H9 (cell line): ENCODE data around the gene PLCH1. TPM values are rescaled to one million over a fixed set of nuclear protein-coding genes. Genes with fewer than 3 reads are reported as not detected.

Experiments
- DNase-seq: peaks from one replicate; pipeline ENCODE4 v3.0.0-alpha.2; 2017
- H2AFZ ChIP-seq: one replicate; pipeline ENCODE4 v1.6.1; 2013; ENCODE audit warnings: mild to moderate bottlenecking, low read length, control low read depth, moderate library complexity
- H2AK5ac ChIP-seq: 2 replicates; pipeline ENCODE4 v1.6.1; 2013; ENCODE audit warnings: low read length, control low read depth, mixed read lengths; ENCODE audit not compliant: insufficient read length
- H2BK120ac ChIP-seq: one replicate; pipeline ENCODE4 v1.6.1; 2013; ENCODE audit warnings: low read depth, mild to moderate bottlenecking, low read length, control low read depth, inconsistent platforms; ENCODE audit not compliant: poor library complexity, severe bottlenecking
- H2BK12ac ChIP-seq: 2 replicates; pipeline ENCODE4 v1.6.1; 2013; ENCODE audit warnings: low read length, control low read depth, mixed read lengths, low read depth; ENCODE audit not compliant: insufficient read length
- H2BK15ac ChIP-seq: 2 replicates; pipeline ENCODE4 v1.6.1; 2013; ENCODE audit warnings: low read depth, low read length, control low read depth
- H2BK20ac ChIP-seq: one replicate; pipeline ENCODE4 v1.6.1; 2013; ENCODE audit warnings: low read depth, mild to moderate bottlenecking, low read length, control low read depth, inconsistent platforms; ENCODE audit not compliant: poor library complexity, severe bottlenecking
- H2BK5ac ChIP-seq: 2 replicates; pipeline ENCODE4 v1.6.1; 2013; ENCODE audit warnings: low read length, control low read depth, mixed read lengths; ENCODE audit not compliant: insufficient read length
- H3K14ac ChIP-seq: 2 replicates; pipeline ENCODE4 v1.6.1; 2013; ENCODE audit warnings: low read length, control low read depth; ENCODE audit not compliant: insufficient read depth
- H3K18ac ChIP-seq: 2 replicates; pipeline ENCODE4 v1.6.1; 2013; ENCODE audit warnings: low read depth, mild to moderate bottlenecking, mixed read lengths, low read length, control low read depth; ENCODE audit not compliant: insufficient read length
- H3K23ac ChIP-seq: 2 replicates; pipeline ENCODE4 v1.6.1; 2013; ENCODE audit warnings: low read length, control low read depth, mixed read lengths, low read depth; ENCODE audit not compliant: insufficient read length
- H3K23me2 ChIP-seq: 2 replicates; pipeline ENCODE4 v1.6.1; 2013; ENCODE audit warnings: low read depth, mild to moderate bottlenecking, mixed read lengths, low read length, control low read depth; ENCODE audit not compliant: insufficient read length, poor library complexity, severe bottlenecking
- H3K27ac ChIP-seq: 2 replicates; pipeline ENCODE4 v1.5.1; 2013; ENCODE audit warnings: low read length, control low read depth, mixed read lengths, low read depth; ENCODE audit not compliant: insufficient read length
- H3K27me3 ChIP-seq: 2 replicates; pipeline ENCODE4 v1.6.1; 2013; ENCODE audit warnings: low read length, control low read depth, inconsistent platforms; ENCODE audit not compliant: insufficient read depth
- H3K4ac ChIP-seq: 2 replicates; pipeline ENCODE4 v1.6.1; 2013; ENCODE audit warnings: low read depth, mild to moderate bottlenecking, control low read depth, inconsistent platforms, low read length, moderate library complexity
- H3K4me1 ChIP-seq: 2 replicates; pipeline ENCODE4 v1.6.1; 2013; ENCODE audit warnings: low read length, control low read depth, inconsistent platforms; ENCODE audit not compliant: insufficient read depth
- H3K4me2 ChIP-seq: 2 replicates; pipeline ENCODE4 v1.6.1; 2013; ENCODE audit warnings: low read length, control low read depth, mixed read lengths; ENCODE audit not compliant: insufficient read length, insufficient read depth
- H3K56ac ChIP-seq: 2 replicates; pipeline ENCODE4 v1.6.1; 2013; ENCODE audit warnings: low read depth, mild to moderate bottlenecking, mixed read lengths, low read length, control low read depth; ENCODE audit not compliant: insufficient read length
- H3K79me1 ChIP-seq: 2 replicates; pipeline ENCODE4 v1.6.1; 2013; ENCODE audit warnings: low read depth, mild to moderate bottlenecking, moderate library complexity, low read length, control low read depth, inconsistent platforms; ENCODE audit not compliant: insufficient read depth, poor library complexity, severe bottlenecking
- H3K79me2 ChIP-seq: 2 replicates; pipeline ENCODE4 v1.6.1; 2013; ENCODE audit warnings: low read length, control low read depth, inconsistent platforms; ENCODE audit not compliant: insufficient read depth
- H3K9ac ChIP-seq: 2 replicates; pipeline ENCODE4 v1.6.1; 2013; ENCODE audit warnings: low read length, control low read depth, mixed read lengths; ENCODE audit not compliant: insufficient read length; ENCODE audit errors: extremely low read depth
- H3K9me3 ChIP-seq: one replicate; pipeline ENCODE4 v1.6.1; 2013; ENCODE audit warnings: low read depth, low read length, inconsistent platforms; ENCODE audit not compliant: control insufficient read depth
- H3T11ph ChIP-seq: one replicate; pipeline ENCODE4 v1.6.1; 2013; ENCODE audit warnings: mild to moderate bottlenecking, low read length, control low read depth, inconsistent platforms
- H4K20me1 ChIP-seq: one replicate; pipeline ENCODE4 v1.6.1; 2013; ENCODE audit not compliant: control insufficient read depth, insufficient read length, insufficient read depth
- H4K5ac ChIP-seq: 2 replicates; pipeline ENCODE4 v1.6.1; 2013; ENCODE audit warnings: low read depth, mild to moderate bottlenecking, mixed read lengths, low read length, control low read depth; ENCODE audit not compliant: insufficient read length
- H4K8ac ChIP-seq: replicated peaks from 2 replicates; pipeline ENCODE4 v1.6.1; 2013; ENCODE audit warnings: low read length, control low read depth, mixed read lengths, low read depth; ENCODE audit not compliant: insufficient read length
- H4K91ac ChIP-seq: 2 replicates; pipeline ENCODE4 v1.6.1; 2013; ENCODE audit warnings: low read depth, mild to moderate bottlenecking, moderate library complexity, mixed read lengths, low read length, control low read depth; ENCODE audit not compliant: insufficient read length
- H3K27ac Mint-ChIP-seq, 3 experiments: 2 replicates in 2 of 3; 3 replicates in 1 of 3; pipeline ENCODE4 v1.8.0; 2020 to 2021; ENCODE audit warnings: mixed read lengths in 3 of 3, mild to moderate bottlenecking in 1 of 3, moderate library complexity in 1 of 3
- H3K27me3 Mint-ChIP-seq: 2 replicates; pipeline ENCODE4 v1.8.0; 2021; ENCODE audit warnings: low read depth, mild to moderate bottlenecking, moderate library complexity, mixed read lengths
- H3K36me3 Mint-ChIP-seq, 3 experiments: 2 replicates in 2 of 3; 3 replicates in 1 of 3; pipeline ENCODE4 v1.8.0; 2020 to 2021; ENCODE audit warnings: low read depth in 3 of 3, mixed read lengths in 3 of 3; ENCODE audit not compliant: insufficient read depth in 1 of 3
- H3K4me1 Mint-ChIP-seq, 2 experiments: 2 replicates each; pipeline ENCODE4 v1.8.0; 2020; ENCODE audit warnings: mixed read lengths in 2 of 2
- H3K4me3 Mint-ChIP-seq, 2 experiments: 2 replicates in 1 of 2; 3 replicates in 1 of 2; pipeline ENCODE4 v1.8.0; 2020 to 2021; ENCODE audit warnings: mild to moderate bottlenecking in 2 of 2, mixed read lengths in 2 of 2, moderate library complexity in 1 of 2
- H3K9me3 Mint-ChIP-seq, 2 experiments: 2 replicates in 1 of 2; 3 replicates in 1 of 2; pipeline ENCODE4 v1.8.0; 2020; ENCODE audit warnings: mild to moderate bottlenecking in 2 of 2, mixed read lengths in 2 of 2, moderate library complexity in 1 of 2
- CTCF ChIP-seq: fragments of 200-600 bp; sonication (generic); conservative IDR thresholded peaks from 3 replicates; pipeline ENCODE4 v1.8.0; 2021; ENCODE audit warnings: antibody characterized with exemption, mild to moderate bottlenecking
- WGBS: extraction: QIAGEN DNeasy Blood & Tissue Kit; methylation state at CpG from one replicate; pipeline ENCODE4 v1.1.7; 2013; ENCODE audit warnings: missing lambda C conversion rate, low lambda C conversion rate, mixed read lengths; ENCODE audit not compliant: insufficient read length; ENCODE audit errors: extremely low coverage; 5-methylcytosine and 5-hydroxymethylcytosine counted together
- total RNA-seq: library from RNA; stranded (reverse); gene quantifications from 2 replicates; pipeline ENCODE4 v1.2.1, GENCODE V29; 2021

Gene PLCH1
- total RNA-seq, 1 experiment from 2014 or later, result 19.0 TPM

GRCh38 chr3:155417119-155417517 lies 327.8 kb downstream of the PLCH1 start:
- Histone ChIP-seq H3T11ph (no peak overlapping the region), H3K23me2 (no peaks in the 10 kb centered on the region), H3K23ac (no peak overlapping the region), H4K91ac (no peak overlapping the region), H2BK12ac (no peak overlapping the region), H3K14ac (no peak overlapping the region), H2BK20ac (no peak overlapping the region), H3K4ac (no peak overlapping the region), H4K5ac (no peak overlapping the region), H2AFZ (no peak overlapping the region), H3K18ac (no peak overlapping the region), H2AK5ac (no peak overlapping the region), H2BK5ac (no peak overlapping the region), H3K9me3 (no peaks in the 10 kb centered on the region), H2BK15ac (no peak overlapping the region), H4K8ac (no peak overlapping the region), H3K4me2 (no peak overlapping the region), H3K27ac (no peak overlapping the region), H3K56ac (no peak overlapping the region), H3K27me3 (no peaks in the 10 kb centered on the region), H4K20me1 (no peaks in the 10 kb centered on the region), H3K79me2 (no peaks in the 10 kb centered on the region), H2BK120ac (no peak overlapping the region), H3K9ac (no peak overlapping the region), H3K4me1 (peaks cover 8% of the 10 kb centered on the region; the same call in 1 of the 2 replicates), H3K79me1 (no peaks in the 10 kb centered on the region)
- no peaks in the 10 kb centered on the region for H3K27me3 Mint-ChIP-seq
- H3K27ac Mint-ChIP-seq, result no peak overlapping the region
- no peak overlapping the region for H3K4me3 Mint-ChIP-seq
- no CpG with 5 or more reads among the region's 3 CpGs for WGBS
- H3K4me1 Mint-ChIP-seq, result peaks cover 29 to 30% of the 10 kb centered on the region in 2 experiments
- DNase-seq, result no peak
- H3K36me3 Mint-ChIP-seq, result no peaks in the 10 kb centered on the region; a peak in 1 of 7 replicates
- peaks cover 0 to 2% of the 10 kb centered on the region in 2 experiments; a peak in 1 of 5 replicates for H3K9me3 Mint-ChIP-seq
- no peak for TF ChIP-seq CTCF
